GM19035 (cell line): Measurements from ENCODE around the gene ARHGAP30.

Experiments
- ATAC-seq: cut with Tn5 transposase; IDR thresholded peaks from one replicate; pipeline ENCODE4 v1.9.1; 2021; ENCODE audit not compliant: unreplicated experiment

ARHGAP30 gene

DNA sequence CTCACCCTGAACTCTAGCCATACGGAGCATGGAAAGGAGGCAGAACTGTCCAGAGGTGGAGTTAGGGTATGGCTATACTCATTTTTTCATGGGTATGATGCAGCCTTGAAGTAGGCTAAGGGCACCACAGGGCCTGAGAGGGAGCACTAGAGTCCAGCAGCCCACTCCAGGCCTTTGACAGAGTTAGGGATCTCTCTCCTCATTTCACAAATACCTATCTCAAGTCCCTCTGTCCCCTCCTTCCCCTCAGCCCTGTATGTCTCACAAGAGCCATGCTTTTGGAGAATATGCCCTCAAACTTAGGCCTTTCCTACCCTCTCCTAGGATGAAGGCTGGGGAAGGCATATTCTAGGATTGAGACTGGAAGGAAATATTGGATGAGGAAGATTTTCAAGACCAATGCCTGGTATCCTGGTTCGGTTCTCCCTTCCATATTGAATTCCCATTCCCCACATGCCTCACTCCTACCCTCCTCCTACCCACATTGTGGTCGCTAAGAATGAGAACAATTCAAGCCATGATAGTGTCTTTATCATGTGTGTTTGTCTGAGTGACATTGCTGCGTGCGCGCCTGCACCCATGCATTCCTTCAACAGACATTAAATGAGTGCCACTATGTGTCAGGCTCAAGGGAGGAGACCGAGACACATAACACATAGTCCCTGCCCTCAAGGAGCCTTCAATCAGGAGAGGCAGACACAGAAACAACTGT is 22.3 kb upstream of the ARHGAP30 start:
- no peak for ATAC-seq

DNA sequence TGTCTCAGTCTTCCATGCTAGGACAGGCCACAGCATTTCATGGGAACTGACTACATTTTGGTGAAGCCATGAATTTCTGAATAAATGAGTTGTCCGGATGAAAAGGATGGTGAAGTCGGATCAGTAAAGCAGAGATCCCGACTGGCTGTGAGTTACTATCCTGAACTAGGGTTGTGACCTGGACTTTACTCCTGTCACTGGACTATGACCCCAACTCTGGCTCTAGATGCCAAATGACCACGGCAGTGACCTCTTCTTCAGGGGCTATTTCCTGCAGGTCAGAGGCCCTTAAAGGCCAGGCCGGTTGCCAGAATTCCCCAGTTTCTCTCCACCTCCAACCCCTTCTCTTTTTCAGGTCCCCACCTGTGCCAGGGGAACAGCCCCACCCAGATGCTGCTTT is 21.4 kb upstream of the ARHGAP30 start:
- ATAC-seq: no peak

DNA sequence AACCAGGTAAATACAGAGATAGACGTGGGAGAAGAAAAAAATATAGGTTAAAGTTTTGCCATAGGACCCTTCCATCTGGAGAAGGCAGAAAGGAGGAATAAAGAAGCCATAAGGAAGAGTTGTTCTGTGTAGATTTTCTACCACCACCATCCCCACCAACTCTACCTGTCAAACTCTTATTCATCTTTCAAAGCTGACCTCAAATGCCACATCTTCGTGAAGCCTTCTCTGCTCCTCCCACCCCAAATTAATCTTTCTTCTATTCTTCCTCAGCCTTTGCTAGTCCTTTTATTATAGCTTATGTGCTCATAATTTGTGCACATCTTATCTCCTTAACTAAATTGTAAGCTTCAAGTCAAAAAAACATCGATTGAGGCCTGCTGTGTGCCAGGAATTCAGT is 20.9 kb upstream of the ARHGAP30 start:
- no peak for ATAC-seq

DNA sequence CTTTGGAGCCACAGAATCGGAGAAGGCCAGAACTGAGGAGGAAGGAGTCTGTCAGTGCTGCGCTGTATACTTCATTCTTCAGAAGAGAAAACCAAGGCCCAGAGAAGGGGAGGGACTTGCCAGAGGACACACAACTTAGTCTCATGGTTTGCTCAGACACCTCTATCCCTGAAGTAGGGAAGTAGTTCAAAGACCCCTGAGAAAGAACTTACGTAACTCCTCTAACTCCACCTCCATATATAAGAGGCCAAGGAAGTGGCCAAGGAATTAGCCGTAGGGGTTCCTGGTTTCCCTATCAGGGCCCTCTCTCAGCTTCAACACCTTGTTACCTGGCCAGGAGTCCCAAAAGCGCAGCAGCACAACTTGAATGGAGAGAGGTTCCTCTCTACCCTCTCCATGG is 20.2 kb upstream of the ARHGAP30 start:
- ATAC-seq: no peak

GRCh38 chr1:161089251-161089924 is 19.7 kb upstream of the ARHGAP30 start, which contains the start of gene NECTIN4:
TSS of gene NECTIN4 (minus strand) at chr1:161089558. CDS start at chr1:161089296, 262 bp downstream.
- ATAC-seq: no peak

DNA sequence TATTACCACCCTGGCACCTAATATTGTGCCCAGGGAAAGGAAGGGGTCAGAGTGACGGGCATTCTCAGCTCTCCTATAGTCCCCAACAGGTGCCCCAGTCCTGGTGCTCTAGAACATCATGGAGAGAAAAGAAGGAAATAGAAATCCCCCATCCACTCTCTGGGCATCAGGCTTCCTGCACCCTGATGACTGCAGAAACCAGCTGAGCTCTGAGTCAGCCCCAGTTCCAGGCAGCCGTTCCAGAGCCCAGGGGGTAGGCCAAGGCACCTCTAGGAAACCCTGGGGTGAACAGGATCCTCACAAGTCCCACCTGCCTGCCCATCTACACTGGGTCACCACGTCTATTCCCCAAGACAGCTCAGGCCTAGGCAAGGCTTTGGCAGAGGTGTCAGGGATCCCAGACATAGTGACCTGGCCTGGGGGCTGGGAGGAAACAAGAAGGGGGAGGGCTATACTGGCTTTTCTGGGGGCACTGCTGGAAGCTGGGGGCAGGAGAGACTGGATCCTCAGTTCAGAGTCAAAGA is 19.0 kb upstream of the ARHGAP30 start:
- no peak for ATAC-seq

DNA sequence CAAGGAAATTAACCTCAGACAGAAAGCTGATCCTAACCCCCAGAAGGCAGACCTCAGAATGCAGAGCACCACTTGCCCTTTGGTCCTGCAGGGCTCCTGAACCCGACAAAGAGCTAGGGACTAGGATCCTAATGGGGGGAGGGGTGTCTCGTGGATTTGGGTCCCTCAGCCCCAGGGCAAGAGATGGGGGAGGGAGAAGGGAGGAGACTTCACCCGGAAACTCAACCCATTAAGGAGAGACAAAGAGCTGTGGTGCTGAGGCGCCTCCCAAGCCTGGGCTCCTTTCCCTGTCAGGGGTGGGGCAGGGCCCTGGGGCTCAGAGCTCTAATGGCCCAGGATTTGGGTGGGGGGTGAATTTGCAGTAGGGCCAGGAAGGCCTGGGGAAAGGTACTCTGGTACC is 16.8 kb upstream of the ARHGAP30 start:
- no peak for ATAC-seq

DNA sequence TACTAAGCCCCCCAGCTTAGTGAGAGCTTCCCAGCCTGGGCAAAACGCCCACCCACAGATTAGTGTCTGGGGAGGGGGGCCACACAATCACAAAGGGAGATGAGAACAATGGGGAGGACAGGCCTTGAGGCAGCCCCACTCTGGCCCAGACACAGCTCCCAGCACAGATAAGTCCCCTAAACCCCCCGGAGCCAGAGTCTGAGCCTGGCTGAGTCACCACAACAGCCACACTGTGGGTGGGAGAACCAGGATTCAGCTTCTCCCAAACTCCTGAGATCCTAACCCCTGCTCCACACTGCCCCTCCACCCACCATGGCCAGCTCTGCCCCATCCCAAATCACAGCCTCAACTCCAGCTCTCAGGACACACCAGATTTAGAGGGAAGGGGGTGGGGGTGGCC is 15.5 kb upstream of the ARHGAP30 start:
- ATAC-seq: no peak

DNA sequence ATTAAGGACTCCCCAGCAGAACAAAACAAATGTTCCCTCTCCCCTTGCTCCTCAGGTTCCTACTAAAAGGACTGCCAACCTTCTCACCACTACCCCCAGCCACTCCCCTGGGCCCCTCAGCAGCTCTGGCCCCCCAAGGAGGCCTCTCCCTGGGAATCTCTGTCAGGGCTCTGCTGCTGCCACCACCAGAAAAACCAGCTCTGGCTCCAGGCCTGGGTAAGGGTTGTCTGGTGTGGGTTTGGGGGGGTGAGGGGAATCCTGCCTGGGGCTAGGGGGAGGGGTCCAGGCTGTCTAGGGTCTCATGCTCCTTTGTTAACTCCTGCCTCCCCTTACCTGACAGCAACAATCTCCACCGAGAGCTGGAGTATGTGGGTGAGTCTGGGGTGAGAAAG is 14.9 kb upstream of the ARHGAP30 start:
- no peak for ATAC-seq

GRCh38 chr1:161083748-161084596 is 14.3 kb upstream of the ARHGAP30 start:
- ATAC-seq: no peak

- no peak for ATAC-seq
Measured at GRCh38 chr1:161082996-161083747, 13.5 kb upstream of the ARHGAP30 start.

DNA sequence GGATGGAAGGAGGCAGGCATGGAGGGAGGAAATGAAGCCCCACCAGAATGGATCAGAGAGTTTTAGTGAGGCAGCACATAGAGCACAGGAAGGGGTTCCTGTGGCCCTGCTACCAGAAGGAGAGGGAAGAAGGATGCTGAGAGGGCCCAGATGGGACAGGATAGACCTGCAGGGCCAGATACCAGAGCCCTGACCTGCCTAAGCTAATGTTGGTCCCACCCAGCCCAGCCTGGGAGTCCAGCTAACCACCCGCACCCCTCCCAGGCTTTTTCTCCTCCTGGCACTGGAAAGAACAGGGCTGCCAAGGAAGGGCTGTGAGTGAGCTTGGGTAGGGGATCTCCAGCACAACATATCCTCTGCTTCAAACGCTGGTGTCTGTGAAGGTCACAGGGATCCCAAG is 12.8 kb upstream of the ARHGAP30 start:
- ATAC-seq: no peak

DNA sequence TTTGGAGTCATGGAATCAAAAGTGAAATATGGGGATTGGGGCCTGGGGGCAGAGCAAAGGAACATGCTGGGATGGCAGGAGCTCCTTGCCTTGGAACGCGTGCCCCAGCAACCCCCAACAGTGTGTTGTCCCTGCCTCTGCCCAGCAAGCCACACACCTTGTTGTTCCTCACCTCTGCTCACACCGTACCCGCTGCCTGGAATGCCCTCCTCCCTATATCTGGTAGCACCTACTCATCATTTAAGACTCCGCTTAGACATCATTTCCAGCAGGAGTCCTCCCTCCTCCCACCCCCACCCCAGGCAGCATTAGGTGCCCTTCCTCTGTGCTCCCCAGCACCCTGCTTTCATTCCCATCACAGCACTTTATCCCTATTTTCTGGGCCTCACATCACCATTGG is 11.8 kb upstream of the ARHGAP30 start:
- ATAC-seq: no peak

DNA sequence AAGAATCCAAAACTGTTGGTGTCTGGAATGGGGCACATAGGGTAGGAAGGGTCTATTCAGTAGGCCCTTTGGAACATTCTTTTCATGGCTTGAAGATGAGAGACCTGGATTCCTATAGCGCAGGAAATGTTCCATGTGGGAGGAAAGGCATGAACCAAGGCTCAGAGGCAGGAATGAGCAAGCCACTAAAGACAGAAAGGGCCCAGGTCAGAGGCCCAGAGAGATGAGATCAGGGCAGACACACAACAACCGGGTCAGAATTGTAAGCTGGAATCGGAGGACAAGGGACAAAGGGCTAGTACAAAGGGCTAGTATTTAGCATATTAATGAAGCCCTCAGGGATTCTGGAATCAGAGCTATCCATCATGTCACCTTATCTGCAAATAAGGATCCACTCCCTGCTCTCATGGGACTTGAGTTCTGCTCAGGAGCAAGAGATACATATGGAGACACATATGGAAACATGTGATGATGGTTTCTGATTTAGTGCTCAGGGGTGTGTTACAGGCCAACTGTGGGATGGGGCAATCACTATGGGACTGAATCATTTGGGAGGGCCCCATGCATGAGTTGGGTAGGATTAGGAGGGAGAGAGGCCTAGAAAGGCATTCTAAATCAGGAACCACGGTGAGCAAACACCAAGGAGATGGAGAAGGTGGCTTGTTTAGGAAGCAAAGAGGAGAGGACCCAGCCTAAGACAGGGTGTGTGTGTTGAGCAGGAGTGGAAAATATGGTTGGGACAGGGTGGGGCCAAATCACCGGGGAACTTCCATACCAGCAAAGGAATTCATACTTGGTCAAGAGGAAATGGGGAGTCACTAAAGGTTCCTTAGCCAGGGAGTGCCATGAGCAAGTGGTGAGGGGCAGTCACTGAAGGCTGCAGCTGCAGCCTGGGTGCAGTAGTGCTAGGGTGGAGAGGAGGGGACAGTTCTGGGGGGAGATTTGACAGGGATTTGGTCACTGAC is 11.0 kb upstream of the ARHGAP30 start:
- no peak for ATAC-seq

DNA sequence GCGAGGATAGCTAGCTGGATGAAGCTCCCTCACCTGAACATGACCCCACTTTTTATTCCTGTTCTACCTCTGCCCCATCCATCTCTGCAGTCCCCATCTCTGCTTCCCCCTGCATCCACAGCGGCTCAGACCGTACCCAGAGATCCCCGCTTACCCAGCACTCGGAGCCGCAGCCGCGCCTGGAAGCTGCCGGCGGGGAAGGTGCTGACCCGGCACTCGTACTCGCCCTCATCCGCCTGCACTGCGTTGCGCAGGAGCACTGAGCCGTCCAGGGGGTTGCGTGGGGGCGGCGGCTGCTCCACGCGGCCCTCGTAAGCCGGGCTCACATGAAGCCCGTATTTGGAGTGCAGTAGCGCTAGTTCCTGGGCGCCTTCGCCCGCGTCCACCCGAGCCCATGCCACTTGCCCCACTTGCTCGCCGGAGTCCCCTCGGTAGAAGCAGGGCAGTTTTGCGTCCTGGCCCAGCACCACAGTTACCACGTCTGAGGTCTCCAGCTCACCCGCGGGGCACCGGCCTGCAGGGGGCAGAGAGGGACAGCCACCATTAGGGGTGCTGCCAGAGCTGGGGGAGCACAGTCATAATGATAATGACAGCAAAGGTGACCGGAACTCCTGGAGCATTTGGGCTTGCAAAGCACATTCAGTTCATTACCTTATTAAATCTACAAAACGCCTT is 9.9 kb upstream of the ARHGAP30 start:
- no peak for ATAC-seq

- ATAC-seq: no peak
Measured at GRCh38 chr1:161077426-161077825, 7.7 kb upstream of the ARHGAP30 start.

GRCh38 chr1:161076410-161076809 is 6.7 kb upstream of the ARHGAP30 start:
- ATAC-seq: no peak

- no peak for ATAC-seq
Measured at GRCh38 chr1:161074676-161075368, 5.1 kb upstream of the ARHGAP30 start.
